GM13977 (cell line): ENCODE data around the gene IRF2BP2.

Source experiments
- DNase-seq: peaks from one replicate; pipeline ENCODE4 v3.0.0; 2012; ENCODE audit warnings: low spot score
- in situ Hi-C: fragments of 300-500 bp; cut with MboI; formaldehyde crosslinking; loops from one replicate; pipeline ENCODE4 v1.12.0; 2022; ENCODE audit warnings: low sequenced_read_pairs, low pct_unique_long_range_greater_than_20kb, mixed read lengths, inconsistent platforms; ENCODE audit not compliant: unreplicated experiment
- TF ChIP-seq, protein P1 (sequence below): IDR thresholded peaks from 2 replicates; pipeline ENCODE4 v1.5.1; 2012; ENCODE audit warnings: mild to moderate bottlenecking, control low read depth; ENCODE audit not compliant: insufficient read depth; ENCODE audit errors: extremely low read depth, missing control alignments

IRF2BP2 gene

DNA sequence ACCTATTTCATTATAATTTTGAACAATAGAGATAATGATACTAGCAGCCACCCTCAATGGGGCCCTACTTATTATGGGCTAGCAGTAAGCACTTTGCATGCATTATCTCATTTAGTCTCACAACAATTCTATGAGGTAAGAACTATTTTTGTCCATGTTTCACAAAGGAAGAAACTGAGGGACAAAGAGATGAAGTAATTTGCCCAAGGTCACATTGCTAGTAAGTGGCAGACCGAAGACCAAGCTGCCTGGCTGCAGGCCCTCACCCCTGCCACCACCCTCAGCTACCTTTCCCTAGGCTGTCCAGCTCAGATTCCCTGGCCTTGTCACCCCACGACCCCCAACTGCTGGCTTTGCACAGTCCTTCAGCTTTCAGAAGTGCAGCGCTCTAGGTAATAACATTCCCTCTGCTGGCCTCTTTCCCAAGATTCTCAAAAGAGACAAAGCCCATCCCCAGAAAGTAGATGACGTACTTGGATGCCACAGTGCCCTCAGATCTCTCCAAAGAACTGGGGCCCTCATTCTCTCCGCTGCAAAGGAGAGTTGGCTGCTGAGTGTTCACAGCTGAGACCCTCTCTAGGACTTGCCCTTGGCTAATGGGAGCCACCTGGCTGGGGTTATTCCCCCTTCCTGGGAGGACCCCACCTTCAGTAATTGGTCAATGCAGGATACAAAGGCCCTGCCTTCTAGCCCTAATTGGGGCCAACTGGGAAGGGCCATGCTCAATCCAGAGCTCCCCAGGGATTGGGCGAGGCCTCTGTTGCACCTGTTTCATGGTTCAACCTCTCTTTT lies 39.5 kb downstream of the IRF2BP2 start:
- TF ChIP-seq, protein P1, sequence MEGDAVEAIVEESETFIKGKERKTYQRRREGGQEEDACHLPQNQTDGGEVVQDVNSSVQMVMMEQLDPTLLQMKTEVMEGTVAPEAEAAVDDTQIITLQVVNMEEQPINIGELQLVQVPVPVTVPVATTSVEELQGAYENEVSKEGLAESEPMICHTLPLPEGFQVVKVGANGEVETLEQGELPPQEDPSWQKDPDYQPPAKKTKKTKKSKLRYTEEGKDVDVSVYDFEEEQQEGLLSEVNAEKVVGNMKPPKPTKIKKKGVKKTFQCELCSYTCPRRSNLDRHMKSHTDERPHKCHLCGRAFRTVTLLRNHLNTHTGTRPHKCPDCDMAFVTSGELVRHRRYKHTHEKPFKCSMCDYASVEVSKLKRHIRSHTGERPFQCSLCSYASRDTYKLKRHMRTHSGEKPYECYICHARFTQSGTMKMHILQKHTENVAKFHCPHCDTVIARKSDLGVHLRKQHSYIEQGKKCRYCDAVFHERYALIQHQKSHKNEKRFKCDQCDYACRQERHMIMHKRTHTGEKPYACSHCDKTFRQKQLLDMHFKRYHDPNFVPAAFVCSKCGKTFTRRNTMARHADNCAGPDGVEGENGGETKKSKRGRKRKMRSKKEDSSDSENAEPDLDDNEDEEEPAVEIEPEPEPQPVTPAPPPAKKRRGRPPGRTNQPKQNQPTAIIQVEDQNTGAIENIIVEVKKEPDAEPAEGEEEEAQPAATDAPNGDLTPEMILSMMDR: no peak
- in situ Hi-C loops: no loop called here
- no peak for DNase-seq

DNA sequence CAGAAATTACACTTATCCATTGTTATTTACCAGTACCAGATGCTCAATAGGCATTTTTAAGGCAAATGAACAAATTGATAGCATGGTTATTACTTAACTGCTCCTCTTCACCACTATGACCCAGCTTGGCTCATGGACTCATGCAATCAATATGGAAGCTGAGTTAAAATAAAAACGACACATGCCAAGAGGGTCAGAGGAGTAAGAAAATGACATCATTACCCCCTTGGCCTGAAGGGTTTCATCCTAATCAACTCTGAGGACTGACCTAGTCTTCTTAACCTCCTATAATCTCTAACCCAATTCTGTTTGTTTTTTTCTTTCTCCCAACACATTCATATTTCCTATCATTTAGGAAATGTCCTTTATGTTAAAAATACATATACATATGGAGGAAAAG lies 41.6 kb downstream of the IRF2BP2 start:
- TF ChIP-seq, protein P1: no peak
- in situ Hi-C loops: no loop called here
- DNase-seq: no peak

DNA sequence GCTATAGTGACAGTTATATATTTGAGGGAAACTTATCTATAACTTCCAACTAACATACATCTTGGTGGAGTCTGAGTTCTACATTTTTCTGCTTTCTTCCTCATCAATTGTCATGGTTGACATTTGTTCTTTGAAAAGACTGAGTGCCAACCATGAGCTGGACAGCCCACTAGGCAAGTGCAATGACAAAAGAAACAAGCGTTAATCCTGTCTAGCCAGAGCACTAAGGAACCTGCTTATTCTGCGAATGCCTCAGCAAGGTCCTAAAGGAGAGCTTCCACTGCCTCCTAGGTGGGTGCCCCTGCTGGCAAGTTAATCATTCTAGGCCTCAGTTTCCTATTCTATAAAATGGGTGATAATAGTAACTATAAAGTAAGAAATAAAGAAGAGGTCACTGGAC lies 44.8 kb downstream of the IRF2BP2 start:
- TF ChIP-seq, protein P1: no peak
- in situ Hi-C loops: no loop called here
- DNase-seq: no peak

DNA sequence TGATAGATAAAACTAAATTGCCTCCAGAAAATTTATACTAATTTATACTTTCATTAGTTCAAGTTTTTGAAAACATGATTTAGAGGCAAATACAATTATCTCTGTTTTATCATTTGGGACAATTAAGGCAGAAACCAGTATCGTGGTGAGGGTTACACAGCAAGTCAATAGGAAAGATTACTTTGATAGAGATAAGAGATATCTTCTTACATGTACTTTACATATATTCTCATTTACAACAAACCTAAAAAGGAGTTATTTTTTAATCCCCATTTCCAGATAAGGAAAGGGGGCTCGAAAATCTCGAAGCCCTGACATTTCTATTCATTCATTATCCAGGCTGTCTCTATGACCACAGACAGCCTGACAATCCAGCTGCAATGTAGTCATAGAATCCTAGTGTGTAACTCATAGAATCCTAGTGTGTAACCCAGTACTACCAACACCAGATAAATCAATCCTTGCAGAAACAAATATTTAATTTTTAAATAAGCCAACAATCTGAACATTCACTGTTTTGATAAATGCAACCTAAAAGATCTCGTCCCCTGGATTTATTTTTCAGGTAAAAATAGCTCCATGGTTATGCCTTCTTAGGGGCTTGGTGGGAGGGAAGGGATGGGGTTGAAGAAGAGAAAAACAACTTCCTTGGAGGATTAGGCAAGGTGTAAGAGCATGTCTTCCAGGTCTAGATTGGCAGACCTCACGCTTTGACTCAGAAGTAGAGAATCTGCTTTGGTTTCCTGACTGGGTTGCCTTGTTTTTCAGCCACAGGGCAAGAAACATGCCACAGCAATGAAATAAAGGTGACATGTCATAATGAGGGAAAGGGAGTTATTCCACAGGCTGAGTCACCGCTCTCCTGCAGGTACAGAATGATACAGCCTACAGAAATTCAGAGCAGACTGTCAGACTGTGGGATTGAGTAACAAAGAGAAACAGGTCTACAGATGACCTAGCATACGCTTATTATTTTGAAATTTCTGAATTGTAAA lies 45.6 kb downstream of the IRF2BP2 start:
- DNase-seq: no peak
- TF ChIP-seq, protein P1: no peak
- in situ Hi-C loops: no loop called here

DNA sequence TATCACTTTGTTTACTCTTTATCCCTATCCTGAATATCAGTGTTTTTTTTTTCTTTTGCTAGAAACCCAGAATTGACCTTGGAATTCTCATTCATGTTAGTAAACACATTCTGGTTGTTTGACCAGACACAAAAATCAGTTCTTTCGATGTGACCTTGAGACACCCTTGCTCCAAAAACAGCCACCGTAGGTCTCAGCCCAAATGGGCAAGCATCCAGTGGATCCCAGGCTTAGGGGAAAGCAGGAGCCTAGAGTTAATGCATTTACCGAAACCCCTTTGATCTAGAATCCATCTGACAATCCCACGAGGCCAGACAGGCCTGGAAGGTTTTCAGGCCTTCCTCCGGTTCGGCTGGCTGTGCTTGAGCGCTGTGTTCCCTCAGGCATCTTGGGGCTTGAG lies 47.6 kb downstream of the IRF2BP2 start:
- in situ Hi-C loops: no loop called here
- TF ChIP-seq, protein P1: no peak
- DNase-seq: no peak

DNA sequence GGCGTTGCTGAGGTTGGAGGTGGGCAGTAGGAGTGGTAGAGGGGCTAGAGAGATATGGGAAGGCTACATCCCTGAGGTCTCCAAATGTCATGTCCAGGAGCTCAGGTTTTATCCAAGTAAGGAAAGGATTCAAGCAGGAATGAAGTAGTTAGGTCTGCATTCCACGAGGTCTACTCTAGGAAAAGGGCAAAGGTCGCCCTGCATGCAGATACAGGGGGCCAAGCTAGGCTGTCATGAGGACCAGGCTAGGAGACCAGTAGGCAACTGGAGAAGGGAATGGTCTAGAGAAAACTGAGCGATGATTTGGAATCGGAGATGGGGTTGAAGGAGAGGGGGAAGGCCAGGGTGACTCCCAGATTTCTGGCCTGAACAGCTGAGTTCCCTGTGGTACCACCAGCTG lies 48.7 kb downstream of the IRF2BP2 start:
- in situ Hi-C loops: no loop called here
- no peak for DNase-seq
- TF ChIP-seq, protein P1: no peak
